ENCODE results near the gene UBE2S.
A peak's percentile ranks its signal among the peaks of the same experiment; 100 is the strongest.

Gene UBE2S

GRCh38 chr19:55355213-55355821 lies 52.3 kb downstream of the UBE2S start:
- no peak for TF ChIP-seq CTCF (IDR thresholded peaks at IDR 0.05; ENCODE audit: control insufficient read depth, extremely low read depth, insufficient read depth)
- no peak for DNase-seq (ENCODE audit: low read depth)
- no peak overlapping the region for H3K4me3 ChIP-seq (ENCODE audit: low read depth, low read length)

- DNase-seq (ENCODE audit: low read depth) = no peak
- TF ChIP-seq CTCF (IDR thresholded peaks at IDR 0.05; ENCODE audit: control insufficient read depth, extremely low read depth, insufficient read depth) = no peak
These were observed 52.8 kb downstream of the UBE2S start, which contains the start of gene COX6B2 for GRCh38 chr19:55354698-55355212. COX6B2 (minus strand) TSS chr19:55354719; CDS start chr19:55354521, 198 bp downstream.

DNA sequence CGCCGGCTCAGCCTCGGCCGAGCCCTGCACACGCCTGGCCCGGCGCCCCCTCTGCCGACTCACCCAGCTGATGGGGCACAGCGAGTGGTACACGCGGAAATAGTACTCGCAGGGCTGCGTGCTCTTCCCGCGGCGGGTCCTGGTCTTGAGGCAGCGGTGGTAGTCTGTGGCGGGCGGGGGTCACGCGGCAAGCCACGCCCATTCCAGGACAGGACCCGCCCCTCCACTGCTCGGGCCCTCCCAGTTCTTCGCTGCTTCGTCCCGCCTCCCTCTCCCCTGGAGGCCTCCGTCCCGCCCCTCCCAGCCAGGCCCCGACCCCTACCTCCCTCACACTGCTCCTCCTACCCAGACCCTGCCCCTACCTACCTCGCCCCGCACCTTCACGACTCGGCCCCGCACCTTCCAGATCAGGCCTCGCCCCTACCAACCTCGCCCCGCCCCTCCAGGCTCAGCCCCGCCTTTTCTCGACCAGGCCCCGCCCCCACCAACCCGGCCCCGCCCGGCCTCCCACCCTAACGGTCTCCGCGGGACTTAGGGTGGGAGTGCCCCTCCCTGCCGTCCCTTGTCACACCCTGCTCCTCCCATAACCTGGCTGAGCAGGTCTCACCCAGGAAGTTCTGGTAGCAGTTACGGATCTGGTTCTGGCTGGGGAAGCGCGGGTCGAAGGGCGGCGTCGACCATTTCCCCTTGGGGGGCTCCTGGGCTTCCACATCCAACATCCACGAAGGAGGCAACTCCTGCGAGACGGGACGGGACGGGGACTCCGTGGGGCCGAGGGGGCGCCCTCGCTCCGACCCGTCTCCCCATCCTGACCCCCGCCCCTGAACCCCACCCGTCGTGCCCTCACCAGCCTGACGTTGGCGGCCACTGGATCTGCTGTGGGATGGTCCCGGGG lies 53.5 kb downstream of the UBE2S start:
- no peak for TF ChIP-seq CTCF (IDR thresholded peaks at IDR 0.05; ENCODE audit: control insufficient read depth, extremely low read depth, insufficient read depth)
- peak overlapping the region; percentile 36 for H3K4me3 ChIP-seq (ENCODE audit: low read depth, low read length)
- no peak for DNase-seq (ENCODE audit: low read depth)

More at GRCh38 chr19:55354698-55355212, 52.8 kb downstream of the UBE2S start, which contains the start of gene COX6B2:
- peak within 1 kb of the TSS; percentile 36 for H3K4me3 ChIP-seq (ENCODE audit: low read depth, low read length)

- no peak for DNase-seq (ENCODE audit: low read depth)
These were observed 54.2 kb downstream of the UBE2S start for GRCh38 chr19:55353356-55353802.

GRCh38 chr19:55352549-55353145 lies 54.9 kb downstream of the UBE2S start:
- no peak overlapping the region for H3K4me3 ChIP-seq (ENCODE audit: low read depth, low read length)
- no peak for TF ChIP-seq CTCF (IDR thresholded peaks at IDR 0.05; ENCODE audit: control insufficient read depth, extremely low read depth, insufficient read depth)
- DNase-seq (ENCODE audit: low read depth) = no peak

More at GRCh38 chr19:55353356-55353802, 54.2 kb downstream of the UBE2S start:
- TF ChIP-seq CTCF (IDR thresholded peaks at IDR 0.05; ENCODE audit: control insufficient read depth, extremely low read depth, insufficient read depth) = no peak
- peak overlapping the region; percentile 36 for H3K4me3 ChIP-seq (ENCODE audit: low read depth, low read length)

GRCh38 chr19:55352040-55352439 lies 55.5 kb downstream of the UBE2S start:
- no peak for DNase-seq (ENCODE audit: low read depth)
- no peak for TF ChIP-seq CTCF (IDR thresholded peaks at IDR 0.05; ENCODE audit: control insufficient read depth, extremely low read depth, insufficient read depth)
- no peak overlapping the region for H3K4me3 ChIP-seq (ENCODE audit: low read depth, low read length)

All from LNCaP clone FGC (cell line).